Activated CD8-positive, alpha-beta memory T cell treated with anti-CD3 and anti-CD28 coated beads, Interleukin-2, amount 10 ng/mL, durations not matched to agents 7 days and 5 days (primary cell): Measurements from ENCODE around the gene ANK3. TPM values are rescaled to one million over a fixed set of nuclear protein-coding genes. Genes with fewer than 3 reads are reported as not detected.

Experiments
- ATAC-seq: fragments of 150-1000 bp; cut with Tn5 transposase; one replicate; pipeline ENCODE4 v1.10.0; 2021; ENCODE audit warnings: moderate library complexity
- CTCF ChIA-PET: fragments of 350-600 bp; sonication (Branson Sonifier 250); formaldehyde crosslinking; loops from one replicate; lab custom pipeline; 2021; ENCODE audit warnings: antibody characterized with exemption; lab: Charles Lee
- DNase-seq: peaks from one replicate; pipeline ENCODE4 v3.0.0-alpha.2; 2020
- H3K27ac Mint-ChIP-seq: one replicate; pipeline ENCODE4 v1.8.0; 2021; ENCODE audit warnings: mild to moderate bottlenecking, mixed read lengths
- H3K27me3 Mint-ChIP-seq: one replicate; pipeline ENCODE4 v1.8.0; 2021; ENCODE audit warnings: mixed read lengths
- H3K36me3 Mint-ChIP-seq: one replicate; pipeline ENCODE4 v1.8.0; 2021; ENCODE audit warnings: mild to moderate bottlenecking, mixed read lengths
- H3K4me1 Mint-ChIP-seq: one replicate; pipeline ENCODE4 v1.8.0; 2021; ENCODE audit warnings: mixed read lengths
- H3K4me3 Mint-ChIP-seq: one replicate; pipeline ENCODE4 v1.8.0; 2021; ENCODE audit warnings: mild to moderate bottlenecking, moderate library complexity, mixed read lengths
- H3K9me3 Mint-ChIP-seq: one replicate; pipeline ENCODE4 v1.8.0; 2022; ENCODE audit warnings: low read depth, mixed read lengths
- total RNA-seq, 2 experiments: library from RNA; stranded (reverse); gene quantifications; one replicate each; pipeline ENCODE4 v1.2.3, GENCODE V29; 2021

The ANK3 gene
- total RNA-seq, 2 experiments from 2014 or later = 2.9 to 10.6 TPM

DNA sequence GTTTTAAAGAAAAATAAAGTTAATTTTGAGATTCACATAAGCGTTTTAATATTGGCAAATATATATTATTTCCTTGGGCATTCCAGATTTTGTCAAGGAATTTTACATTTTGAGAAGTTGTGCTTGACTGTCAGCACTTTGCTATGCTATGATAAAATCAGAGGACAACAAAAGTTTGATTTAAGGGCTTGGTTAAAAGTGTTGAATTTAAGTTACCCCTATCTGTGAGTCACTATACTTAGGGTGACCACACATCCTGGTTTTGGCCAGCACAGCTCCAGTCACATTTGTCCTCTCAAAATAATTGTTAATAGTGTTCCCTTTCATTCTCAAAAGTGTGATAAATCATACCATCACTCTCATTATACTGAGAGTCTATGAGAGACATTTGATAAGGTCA is 34.2 kb upstream of the ANK3 start:
- no peak for ATAC-seq
- no peak for DNase-seq
- Mint-ChIP-seq H3K27me3 (peaks cover 15% of the 10 kb centered on the region), H3K4me3 (no peak overlapping the region), H3K9me3 (no peaks in the 10 kb centered on the region), H3K27ac (no peak overlapping the region), H3K36me3 (no peaks in the 10 kb centered on the region), H3K4me1 (no peaks in the 10 kb centered on the region)
- CTCF ChIA-PET = no interaction called here

DNA sequence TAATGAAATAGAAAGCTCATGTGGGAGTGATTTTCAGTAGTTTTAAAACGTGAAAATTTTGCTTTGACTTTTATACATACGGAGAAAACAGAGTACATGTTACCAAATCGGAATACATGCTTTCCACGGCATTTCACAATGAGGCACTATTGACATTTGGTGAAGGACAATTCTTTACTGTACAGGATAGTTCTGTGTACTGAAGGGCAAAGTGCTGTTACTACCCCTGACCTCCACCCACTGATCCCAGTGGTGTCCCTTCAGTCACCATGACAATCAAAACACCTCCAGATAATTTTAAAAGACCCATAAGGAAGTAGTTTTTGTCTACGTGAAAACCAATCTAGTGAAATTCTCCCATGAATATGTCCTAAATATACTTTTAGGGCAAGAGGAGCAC is 33.1 kb upstream of the ANK3 start:
- Mint-ChIP-seq H3K27ac (no peak overlapping the region), H3K9me3 (no peaks in the 10 kb centered on the region), H3K4me3 (no peak overlapping the region), H3K27me3 (peaks cover 15% of the 10 kb centered on the region), H3K4me1 (no peaks in the 10 kb centered on the region), H3K36me3 (no peaks in the 10 kb centered on the region)
- CTCF ChIA-PET = no interaction called here
- DNase-seq = no peak
- no peak for ATAC-seq

DNA sequence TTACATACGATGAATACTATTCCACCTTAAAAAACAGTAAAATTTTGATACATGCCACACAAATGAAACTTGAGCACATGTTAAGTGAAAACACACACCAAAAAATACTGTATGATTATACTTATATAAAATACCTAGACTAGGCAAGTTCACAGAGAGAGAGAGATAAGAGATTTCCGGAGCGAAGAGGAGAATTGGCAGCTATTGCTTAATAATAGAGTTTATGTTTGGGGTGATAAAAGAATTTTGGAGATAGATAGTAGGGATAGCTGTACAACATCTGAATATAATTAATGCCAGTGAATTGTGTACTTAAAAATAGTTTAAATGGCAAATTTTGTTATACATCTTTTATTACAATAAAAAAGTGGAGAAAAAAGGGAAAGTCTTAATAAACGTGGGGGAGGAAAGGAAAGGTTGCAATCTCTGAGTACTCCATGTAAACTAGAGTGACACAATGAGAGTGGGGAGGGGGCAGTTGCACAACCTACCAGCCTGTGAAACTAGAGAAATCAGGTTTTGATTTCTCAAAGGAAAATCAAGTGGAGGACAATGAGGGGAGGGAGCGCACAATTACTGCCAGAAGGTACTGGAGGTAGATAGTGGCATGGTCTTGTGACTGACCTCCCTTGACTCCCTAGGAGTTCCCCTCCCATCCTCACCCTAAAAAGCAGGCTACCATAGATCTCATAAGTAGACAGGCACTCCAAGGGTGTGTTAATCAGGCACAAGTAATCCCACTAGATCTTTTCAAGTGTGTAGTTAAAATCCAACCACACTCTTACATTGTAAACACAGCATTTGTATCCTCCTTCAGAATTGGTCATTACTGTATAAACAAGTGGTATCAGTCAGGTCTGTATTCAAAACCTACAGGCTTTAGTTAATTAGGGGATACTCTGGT is 31.6 kb upstream of the ANK3 start:
- Mint-ChIP-seq H3K27ac (no peak overlapping the region), H3K27me3 (peaks cover 7% of the 10 kb centered on the region), H3K4me1 (no peaks in the 10 kb centered on the region), H3K4me3 (no peak overlapping the region), H3K36me3 (no peaks in the 10 kb centered on the region), H3K9me3 (no peaks in the 10 kb centered on the region)
- DNase-seq (no peak), ATAC-seq (no peak)
- CTCF ChIA-PET = no interaction called here

DNA sequence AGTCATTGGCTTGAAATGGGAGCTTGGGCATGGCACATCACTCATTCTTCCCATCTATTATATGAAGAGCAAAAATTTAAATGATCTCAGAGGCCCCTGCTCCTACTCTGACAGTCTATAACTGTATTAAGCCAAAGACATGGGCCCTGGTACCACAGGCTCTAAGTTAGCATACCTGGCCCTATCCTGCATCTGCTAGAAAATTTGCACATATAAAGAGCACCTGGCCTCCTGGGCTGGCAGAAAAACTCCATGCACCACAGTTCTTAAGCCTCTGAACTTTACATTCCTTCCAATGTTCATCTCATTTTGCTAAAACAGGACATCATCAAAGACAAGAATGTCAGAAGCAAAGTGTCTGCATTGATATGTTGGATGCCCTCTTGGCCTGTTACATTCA is 29.6 kb upstream of the ANK3 start:
- CTCF ChIA-PET = no interaction called here
- H3K4me1 Mint-ChIP-seq = no peaks in the 10 kb centered on the region
- no peaks in the 10 kb centered on the region for H3K9me3 Mint-ChIP-seq
- no peak overlapping the region for H3K4me3 Mint-ChIP-seq
- ATAC-seq (no peak), DNase-seq (no peak)
- no peaks in the 10 kb centered on the region for H3K27me3 Mint-ChIP-seq
- no peak overlapping the region for H3K27ac Mint-ChIP-seq
- H3K36me3 Mint-ChIP-seq = no peaks in the 10 kb centered on the region

DNA sequence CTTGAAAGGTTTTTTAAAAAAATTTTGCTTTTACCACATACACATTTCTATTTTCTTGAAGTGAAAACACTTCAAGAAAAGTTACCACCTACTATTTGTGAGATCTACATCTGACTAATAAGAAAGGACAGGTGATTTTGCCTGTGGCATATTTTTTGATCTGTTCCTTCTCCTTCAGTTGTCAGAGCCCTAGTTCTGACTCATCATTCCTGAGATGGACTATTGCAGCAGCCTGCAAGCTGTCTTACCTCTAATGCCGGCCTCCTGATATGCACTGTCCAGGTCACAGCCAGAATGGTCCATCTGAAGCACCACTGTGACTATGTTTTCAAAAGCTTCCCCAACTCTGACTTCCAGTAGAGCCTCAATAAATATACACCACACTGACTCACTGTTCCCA is 28.2 kb upstream of the ANK3 start:
- CTCF ChIA-PET = no interaction called here
- ATAC-seq (no peak), DNase-seq (no peak)
- no peaks in the 10 kb centered on the region for H3K4me1 Mint-ChIP-seq
- no peaks in the 10 kb centered on the region for H3K27me3 Mint-ChIP-seq
- no peak overlapping the region for H3K4me3 Mint-ChIP-seq
- no peak overlapping the region for H3K27ac Mint-ChIP-seq
- no peaks in the 10 kb centered on the region for H3K36me3 Mint-ChIP-seq
- no peaks in the 10 kb centered on the region for H3K9me3 Mint-ChIP-seq

DNA sequence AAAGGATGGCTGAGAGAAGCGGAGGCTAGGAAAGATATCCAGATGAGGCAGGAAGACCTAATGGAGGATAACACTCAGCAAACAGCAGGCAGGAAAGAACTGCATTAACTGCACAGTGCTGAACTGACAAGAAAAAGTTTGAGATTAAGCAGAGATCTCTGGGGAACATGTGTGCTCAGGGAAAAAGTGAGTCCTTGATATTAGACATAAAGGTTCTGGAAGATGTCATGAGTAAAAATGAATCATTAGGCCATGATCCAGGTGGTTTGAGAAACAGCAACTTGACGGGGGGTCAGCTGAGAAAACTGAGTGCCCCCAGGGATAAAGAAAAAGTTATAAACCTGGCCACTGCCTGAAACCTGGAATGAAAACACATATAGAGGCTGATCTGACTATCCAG is 27.3 kb upstream of the ANK3 start:
- DNase-seq (no peak), ATAC-seq (no peak)
- Mint-ChIP-seq H3K36me3 (no peaks in the 10 kb centered on the region), H3K4me1 (no peaks in the 10 kb centered on the region), H3K27ac (no peak overlapping the region), H3K9me3 (no peaks in the 10 kb centered on the region), H3K4me3 (no peak overlapping the region), H3K27me3 (no peaks in the 10 kb centered on the region)
- CTCF ChIA-PET = interaction anchor here (0.5 kb wide), 1 partner anchor 317 kb away, joined by 3 read pairs; no protein-coding TSS in a partner anchor

DNA sequence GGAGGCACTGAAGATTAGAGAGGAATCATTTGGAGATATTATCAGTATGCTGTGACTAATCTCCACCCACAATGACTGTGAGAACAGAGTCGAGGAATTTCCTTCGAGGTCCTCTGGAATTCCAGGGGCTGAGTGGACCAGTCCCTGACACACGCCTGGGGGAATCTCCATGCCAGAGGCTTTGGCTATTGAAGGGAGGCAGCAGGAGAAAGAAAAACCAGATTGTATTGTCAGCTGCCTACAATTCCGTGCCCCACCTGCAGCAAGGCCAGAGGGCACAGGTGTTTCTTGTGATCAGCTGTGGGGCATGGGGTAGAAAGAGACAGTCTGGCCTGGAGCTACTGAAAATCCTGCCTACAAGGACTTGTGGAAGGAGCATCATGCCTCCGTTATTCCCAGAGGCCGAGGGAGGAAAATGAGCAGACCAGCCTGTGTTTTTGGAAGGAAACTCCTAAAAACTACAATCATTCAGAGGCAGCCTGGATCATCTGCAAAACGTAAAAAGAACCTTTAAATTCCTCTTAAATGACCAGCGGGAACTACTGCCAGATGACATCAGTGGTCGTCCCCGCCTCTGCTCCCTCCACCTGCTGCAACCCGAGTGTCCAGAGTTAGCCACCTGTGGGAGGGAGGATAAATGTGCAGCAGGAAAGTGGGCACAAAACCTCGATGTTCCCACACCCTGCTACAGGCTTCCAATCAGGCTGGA is 25.4 kb upstream of the ANK3 start:
- no peak overlapping the region for H3K4me3 Mint-ChIP-seq
- ATAC-seq = no peak
- H3K27me3 Mint-ChIP-seq = no peaks in the 10 kb centered on the region
- DNase-seq = no peak
- CTCF ChIA-PET = no interaction called here
- no peaks in the 10 kb centered on the region for H3K4me1 Mint-ChIP-seq
- no peaks in the 10 kb centered on the region for H3K9me3 Mint-ChIP-seq
- H3K36me3 Mint-ChIP-seq = no peaks in the 10 kb centered on the region
- H3K27ac Mint-ChIP-seq = no peak overlapping the region

DNA sequence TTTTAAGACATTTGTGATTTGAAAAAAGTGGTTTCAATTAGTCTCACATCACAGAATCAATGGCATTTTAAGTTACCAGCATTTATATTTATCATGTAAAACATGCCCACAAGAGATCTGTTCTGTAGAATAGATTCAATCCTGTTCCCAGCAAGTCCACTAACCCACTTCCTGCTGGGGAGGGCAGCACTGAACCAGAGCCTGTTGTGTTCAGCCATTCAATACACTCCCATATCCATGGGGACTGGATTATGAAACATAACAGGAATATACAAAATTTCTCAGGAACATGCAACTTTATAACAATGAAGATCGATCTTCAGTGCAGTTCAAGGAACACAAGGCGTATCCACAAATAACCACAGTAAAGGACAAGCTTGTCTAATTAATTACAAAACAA is 24.4 kb upstream of the ANK3 start:
- CTCF ChIA-PET = no interaction called here
- DNase-seq (no peak), ATAC-seq (no peak)
- no peaks in the 10 kb centered on the region for H3K36me3 Mint-ChIP-seq
- no peaks in the 10 kb centered on the region for H3K27me3 Mint-ChIP-seq
- no peak overlapping the region for H3K27ac Mint-ChIP-seq
- no peaks in the 10 kb centered on the region for H3K9me3 Mint-ChIP-seq
- H3K4me3 Mint-ChIP-seq = no peak overlapping the region
- no peaks in the 10 kb centered on the region for H3K4me1 Mint-ChIP-seq

DNA sequence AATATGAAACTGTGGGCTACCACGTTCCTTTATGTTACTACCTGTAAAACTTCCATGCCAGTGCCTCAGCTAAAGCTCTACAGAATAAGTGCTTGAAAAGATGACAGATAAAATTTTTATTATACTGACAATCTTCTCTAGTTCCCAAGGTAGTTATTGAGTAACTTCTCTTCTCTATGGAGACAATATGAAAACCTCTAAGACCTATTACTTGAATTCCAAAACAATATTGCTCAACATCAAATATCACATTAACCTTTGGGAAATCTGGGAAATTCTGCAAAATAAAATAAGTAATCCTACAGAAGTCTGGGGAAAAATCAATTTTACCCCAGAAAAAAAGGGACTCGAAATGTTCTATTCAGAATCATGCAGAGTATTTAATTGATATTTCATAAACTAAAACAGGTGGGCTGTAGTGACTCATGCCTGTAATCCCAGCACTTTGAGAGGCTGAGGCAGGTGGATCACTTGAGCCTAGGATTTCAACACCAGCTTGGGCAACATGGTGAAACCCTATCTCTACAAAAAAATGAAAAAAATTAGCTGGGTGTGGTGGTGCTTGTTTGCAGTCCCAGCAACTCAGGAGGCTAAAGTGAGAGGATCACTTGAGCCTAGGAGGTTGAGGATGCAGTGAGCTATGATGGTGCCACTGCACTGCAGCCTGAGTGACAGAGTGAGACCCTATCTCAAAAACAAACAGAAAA is 23.8 kb upstream of the ANK3 start:
- no peaks in the 10 kb centered on the region for H3K36me3 Mint-ChIP-seq

DNA sequence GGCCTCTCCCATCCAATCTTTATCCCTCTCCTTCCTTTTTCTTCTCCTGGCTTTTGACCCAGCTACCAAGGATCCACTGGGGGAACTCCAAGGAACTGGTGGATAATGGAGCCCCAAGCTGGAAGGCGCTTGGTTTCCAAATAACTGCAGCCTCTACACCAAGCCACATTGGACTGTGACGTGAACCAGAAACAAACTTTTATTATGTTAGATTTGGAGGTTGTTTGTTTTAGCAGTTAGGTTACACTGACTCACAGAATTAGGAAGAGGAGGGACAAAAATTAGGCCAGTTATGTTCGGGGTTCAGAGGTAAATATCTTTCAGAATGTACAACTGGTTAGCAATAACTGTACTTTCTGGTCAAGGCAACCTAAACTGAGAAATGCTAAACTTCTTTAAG is 21.3 kb upstream of the ANK3 start:
- ATAC-seq (no peak), DNase-seq (no peak)
- Mint-ChIP-seq H3K36me3 (no peaks in the 10 kb centered on the region), H3K4me3 (no peak overlapping the region), H3K27me3 (no peaks in the 10 kb centered on the region), H3K27ac (no peak overlapping the region), H3K9me3 (no peaks in the 10 kb centered on the region), H3K4me1 (no peaks in the 10 kb centered on the region)
- CTCF ChIA-PET = no interaction called here

More for the DNA sequence above, 23.8 kb upstream of the ANK3 start:
- DNase-seq (no peak), ATAC-seq (no peak)
- CTCF ChIA-PET = interaction anchor here (0.6 kb wide), 1 partner anchor 530 kb away, joined by 3 read pairs; no protein-coding TSS in a partner anchor
- Mint-ChIP-seq H3K4me3 (no peak overlapping the region), H3K4me1 (no peaks in the 10 kb centered on the region), H3K9me3 (no peaks in the 10 kb centered on the region), H3K27ac (no peak overlapping the region), H3K27me3 (no peaks in the 10 kb centered on the region)

DNA sequence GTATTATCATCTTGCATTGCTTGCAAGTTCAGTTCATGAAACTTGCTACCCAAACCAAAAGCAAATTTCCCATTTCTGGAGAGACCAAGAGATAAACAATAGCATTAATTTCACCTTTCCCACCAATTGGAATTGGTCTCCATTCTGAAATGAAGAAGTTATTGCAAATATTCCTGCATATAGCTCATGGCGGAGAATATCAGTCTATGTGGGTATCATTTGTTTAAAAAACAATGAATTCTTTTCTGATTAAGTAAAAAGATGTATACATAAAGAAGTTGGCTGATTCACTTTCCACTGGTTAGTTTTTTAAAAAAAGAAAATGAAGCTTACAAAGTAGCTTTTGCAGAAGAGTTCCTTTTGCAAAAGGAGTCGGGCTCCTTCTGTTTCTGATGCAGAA is 19.5 kb upstream of the ANK3 start:
- Mint-ChIP-seq H3K4me1 (no peaks in the 10 kb centered on the region), H3K36me3 (no peaks in the 10 kb centered on the region)
- CTCF ChIA-PET = interaction anchor here (0.7 to 1.4 kb wide), 2 partner anchors 17 to 359 kb away, joined by 3 read pairs; no protein-coding TSS in a partner anchor

DNA sequence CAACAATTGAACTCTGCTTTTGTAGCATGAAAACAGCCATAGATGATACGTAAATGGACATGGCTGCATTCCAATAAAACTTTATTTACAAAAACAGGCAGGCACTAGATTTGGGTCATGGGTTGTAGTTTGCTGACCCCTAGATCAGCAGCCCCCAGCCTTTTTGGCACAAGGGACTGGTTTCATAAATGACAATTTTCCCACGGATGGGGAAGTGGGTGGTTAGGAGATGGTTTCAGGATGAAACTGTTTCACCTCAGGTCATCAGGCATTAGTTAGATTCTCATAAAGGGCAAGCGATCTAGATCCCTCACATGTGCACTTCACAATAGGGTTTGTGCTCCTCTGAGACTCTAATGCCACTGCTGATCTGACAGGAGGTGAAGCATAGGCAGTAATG is 16.5 kb upstream of the ANK3 start:
- H3K4me1 Mint-ChIP-seq = no peaks in the 10 kb centered on the region
- no peak for ATAC-seq
- no peaks in the 10 kb centered on the region for H3K36me3 Mint-ChIP-seq
- H3K27me3 Mint-ChIP-seq = no peaks in the 10 kb centered on the region
- no peaks in the 10 kb centered on the region for H3K9me3 Mint-ChIP-seq
- CTCF ChIA-PET = no interaction called here
- no peak overlapping the region for H3K4me3 Mint-ChIP-seq
- no peak overlapping the region for H3K27ac Mint-ChIP-seq
- no peak for DNase-seq

More for the DNA sequence above, 19.5 kb upstream of the ANK3 start:
- H3K27ac Mint-ChIP-seq = no peak overlapping the region
- no peak overlapping the region for H3K4me3 Mint-ChIP-seq
- no peaks in the 10 kb centered on the region for H3K9me3 Mint-ChIP-seq
- ATAC-seq = no peak
- no peaks in the 10 kb centered on the region for H3K27me3 Mint-ChIP-seq
- no peak for DNase-seq

DNA sequence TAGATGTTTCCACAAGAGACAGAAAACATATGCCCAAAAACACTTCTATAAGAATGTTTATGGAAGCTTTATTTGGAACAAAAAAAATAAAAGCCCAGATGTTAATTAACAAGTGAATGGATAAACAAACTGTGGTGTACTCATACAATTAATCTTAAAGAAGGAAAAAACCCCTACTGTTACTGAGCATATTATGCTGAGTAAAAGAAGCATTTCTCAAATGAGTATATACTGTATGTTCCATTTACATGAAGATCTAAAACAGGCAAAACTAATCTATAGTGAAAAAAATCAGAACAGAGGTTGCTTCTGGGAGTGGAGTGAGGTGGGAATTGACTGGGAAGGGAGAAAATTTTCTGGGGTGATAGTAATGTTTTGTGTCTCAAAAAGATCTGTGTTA is 15.5 kb upstream of the ANK3 start:
- CTCF ChIA-PET = no interaction called here
- no peaks in the 10 kb centered on the region for H3K27me3 Mint-ChIP-seq
- H3K36me3 Mint-ChIP-seq = no peaks in the 10 kb centered on the region
- H3K4me3 Mint-ChIP-seq = no peak overlapping the region
- H3K27ac Mint-ChIP-seq = no peak overlapping the region
- no peaks in the 10 kb centered on the region for H3K4me1 Mint-ChIP-seq
- DNase-seq (no peak), ATAC-seq (no peak)
- no peaks in the 10 kb centered on the region for H3K9me3 Mint-ChIP-seq
